Stimulated activated CD8-positive, alpha-beta memory T cell treated with anti-CD3 and anti-CD28 coated beads, Interleukin-12 subunit alpha, Interleukin-12 subunit beta, amount 100 ng/mL, for 1 hour (primary cell): ENCODE data around the gene SPINK14.

Experiments
- DNase-seq: peaks from one replicate; pipeline ENCODE4 v3.0.0-alpha.2; 2020; ENCODE audit warnings: low read depth

SPINK14 gene

GRCh38 chr5:148168246-148168645 is at the start of gene SPINK14:
Gene SPINK14 (plus strand): TSS chr5:148168546. CDS start chr5:148169733, 1,187 bp downstream.
- DNase-seq, result no peak

DNA sequence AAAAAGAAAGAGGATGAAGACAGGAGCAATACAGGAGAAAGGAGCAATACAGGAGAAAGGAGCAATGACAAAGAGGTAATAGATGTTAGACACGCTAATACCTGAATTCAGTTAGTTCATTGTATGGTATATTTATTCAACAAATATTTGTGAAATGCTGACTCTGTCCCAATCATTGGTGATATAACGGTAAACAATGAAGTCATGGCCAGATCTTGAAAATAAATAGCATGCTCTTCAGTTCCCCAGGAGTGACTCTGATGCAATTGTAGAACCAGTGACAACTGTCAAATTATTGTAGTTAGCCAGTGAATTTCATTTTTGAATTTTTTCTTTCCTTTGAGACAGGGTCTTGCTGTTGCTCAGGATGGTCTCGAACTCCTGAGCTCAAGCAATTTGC is 48.0 kb upstream of the SPINK14 start:
- DNase-seq, result no peak

DNA sequence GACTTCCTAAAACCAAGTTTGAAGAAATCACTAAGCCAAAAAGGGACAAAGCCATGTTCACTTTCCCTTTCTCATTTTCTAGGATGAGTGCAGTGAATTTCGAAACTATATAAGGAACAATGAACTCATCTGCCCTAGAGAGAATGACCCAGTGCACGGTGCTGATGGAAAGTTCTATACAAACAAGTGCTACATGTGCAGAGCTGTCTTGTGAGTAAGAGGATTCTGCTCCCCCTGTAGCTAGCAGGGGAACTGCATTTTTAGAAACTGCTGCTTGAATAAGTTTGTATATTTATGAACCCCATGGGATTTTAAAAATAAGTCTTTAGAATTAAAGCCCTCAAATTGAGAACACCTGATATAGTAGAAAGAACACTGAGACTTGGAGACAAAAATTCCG is 42.7 kb upstream of the SPINK14 start:
- DNase-seq, result no peak

- no peak for DNase-seq
Measured at GRCh38 chr5:148135091-148136048, 33.0 kb upstream of the SPINK14 start.

GRCh38 chr5:148140846-148141245 is 27.5 kb upstream of the SPINK14 start:
- no peak for DNase-seq

- DNase-seq, result no peak
Measured at GRCh38 chr5:148141645-148142044, 26.7 kb upstream of the SPINK14 start.

DNA sequence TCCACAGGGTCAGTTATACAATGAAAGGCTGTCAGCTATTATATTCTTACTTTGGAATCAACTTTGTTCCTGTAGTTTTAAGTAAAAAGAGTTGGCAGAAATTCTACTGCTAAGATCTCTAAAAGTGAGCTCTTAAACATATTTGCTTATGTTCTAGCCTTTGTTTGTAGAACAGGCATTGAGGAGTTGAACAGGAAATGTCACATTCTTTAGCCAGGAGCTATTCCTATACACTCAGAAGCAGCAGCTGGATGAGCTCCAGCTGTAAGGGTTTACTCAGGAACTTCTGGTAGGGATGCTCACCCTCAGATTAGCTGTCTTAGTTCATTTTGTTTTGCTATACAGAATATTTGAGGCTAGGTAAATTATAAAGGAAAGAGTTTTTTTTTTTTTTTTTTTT is 22.4 kb upstream of the SPINK14 start:
- DNase-seq, result no peak

- DNase-seq, result no peak
Measured at GRCh38 chr5:148146487-148146886, 21.9 kb upstream of the SPINK14 start.

DNA sequence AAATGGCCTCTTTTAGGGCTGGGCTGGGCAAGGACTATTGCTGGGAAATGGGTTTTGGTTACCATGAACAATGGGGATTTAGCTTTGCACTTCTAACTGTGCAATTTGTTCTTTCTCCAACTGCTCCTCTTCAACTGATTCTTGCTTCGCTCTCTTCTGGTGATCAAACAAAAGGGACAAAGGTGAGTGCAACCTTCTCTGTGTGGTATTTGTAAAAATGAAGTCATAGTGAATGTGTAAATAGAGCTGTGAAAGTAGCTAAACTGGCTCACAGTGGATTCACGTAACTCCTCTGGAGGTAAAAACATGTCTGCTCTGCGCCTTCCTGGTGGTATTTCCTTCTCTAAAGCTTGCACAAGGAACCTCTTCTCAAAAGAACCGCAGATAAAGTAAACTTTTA is 20.9 kb upstream of the SPINK14 start:
- no peak for DNase-seq

- DNase-seq, result no peak
Measured at GRCh38 chr5:148151872-148152271, 16.5 kb upstream of the SPINK14 start.

GRCh38 chr5:148152781-148153180 is 15.6 kb upstream of the SPINK14 start:
- DNase-seq, result no peak

DNA sequence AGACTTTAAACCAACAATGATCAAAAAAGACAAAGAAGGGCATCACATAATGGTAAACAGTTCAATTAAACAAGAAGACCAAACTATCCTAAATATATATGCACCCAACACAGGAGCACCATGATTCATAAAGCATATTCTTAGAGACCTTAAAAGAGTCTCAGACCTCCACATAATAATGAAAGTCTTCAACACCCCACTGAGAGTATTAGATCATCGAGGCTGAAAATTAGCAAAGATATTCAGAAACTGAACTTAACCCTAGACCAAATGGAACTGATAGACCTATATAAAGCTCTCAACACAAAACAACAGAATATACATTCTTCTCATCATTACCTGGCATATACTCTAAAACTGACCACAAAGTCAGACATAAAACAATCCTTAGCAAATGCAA is 11.7 kb upstream of the SPINK14 start:
- no peak for DNase-seq

- no peak for DNase-seq
Measured at GRCh38 chr5:148162038-148162437, 6.3 kb upstream of the SPINK14 start.

DNA sequence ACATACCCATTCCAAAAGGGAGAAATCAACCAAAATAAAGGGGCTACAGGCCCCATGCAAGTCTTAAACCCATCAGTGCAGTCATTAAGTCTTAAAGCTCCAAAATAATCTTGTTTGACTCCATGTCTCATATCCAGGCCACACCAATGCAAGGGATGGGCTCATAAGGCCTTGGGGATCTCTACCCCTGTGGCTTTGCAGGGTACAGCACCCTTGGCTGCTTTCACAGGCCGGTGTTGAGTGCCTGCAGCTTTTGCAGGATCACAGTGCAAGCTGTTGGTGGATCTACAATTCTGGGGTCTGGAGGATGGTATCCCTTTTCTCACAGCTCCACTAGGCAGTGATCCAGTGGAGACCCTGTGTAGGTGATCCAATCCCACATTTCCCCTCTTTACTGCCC is 5.0 kb upstream of the SPINK14 start:
- no peak for DNase-seq

GRCh38 chr5:148166550-148167283 is 1.6 kb upstream of the SPINK14 start:
- DNase-seq, result no peak

GRCh38 chr5:148172377-148172776 is 4.0 kb downstream of the SPINK14 start:
- no peak for DNase-seq

DNA sequence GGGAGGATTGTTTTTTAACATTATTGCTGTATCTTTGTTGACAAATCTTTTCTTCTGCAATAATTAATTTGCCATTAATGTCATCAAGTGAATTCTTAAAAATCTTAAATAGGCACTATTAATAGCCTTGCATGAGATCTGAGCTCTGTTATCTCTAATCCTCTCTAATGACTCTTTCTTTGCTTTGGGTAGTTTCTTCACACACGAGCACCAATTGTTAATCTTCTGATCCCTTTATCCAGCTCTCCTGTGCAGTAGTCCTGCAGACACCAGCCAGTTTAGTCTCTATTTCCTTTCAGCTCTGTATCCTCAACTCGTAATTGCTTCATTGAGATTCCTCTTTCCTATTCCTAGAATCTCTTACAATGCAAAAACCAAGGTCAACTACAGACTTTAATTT is 8.1 kb downstream of the SPINK14 start:
- DNase-seq, result no peak

DNA sequence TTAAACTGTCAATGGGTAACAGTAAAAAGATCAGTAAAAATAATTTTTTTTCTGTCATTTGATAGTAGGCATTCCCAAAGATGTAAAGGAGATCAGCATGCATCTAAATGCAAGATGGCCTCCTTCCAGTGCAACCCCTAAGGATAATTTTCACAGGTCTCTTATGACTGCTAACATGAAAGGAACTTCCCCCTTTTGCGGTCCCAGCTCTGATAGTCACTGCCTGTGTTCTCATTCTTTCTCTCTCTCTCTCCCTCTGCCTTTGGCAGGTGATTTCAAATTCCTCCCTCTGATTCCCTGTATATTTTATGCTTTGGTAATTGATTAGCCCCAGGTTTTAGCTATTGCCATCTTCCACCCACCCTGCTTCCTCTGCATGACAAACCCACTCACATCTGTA is 8.9 kb downstream of the SPINK14 start:
- DNase-seq, result no peak

DNA sequence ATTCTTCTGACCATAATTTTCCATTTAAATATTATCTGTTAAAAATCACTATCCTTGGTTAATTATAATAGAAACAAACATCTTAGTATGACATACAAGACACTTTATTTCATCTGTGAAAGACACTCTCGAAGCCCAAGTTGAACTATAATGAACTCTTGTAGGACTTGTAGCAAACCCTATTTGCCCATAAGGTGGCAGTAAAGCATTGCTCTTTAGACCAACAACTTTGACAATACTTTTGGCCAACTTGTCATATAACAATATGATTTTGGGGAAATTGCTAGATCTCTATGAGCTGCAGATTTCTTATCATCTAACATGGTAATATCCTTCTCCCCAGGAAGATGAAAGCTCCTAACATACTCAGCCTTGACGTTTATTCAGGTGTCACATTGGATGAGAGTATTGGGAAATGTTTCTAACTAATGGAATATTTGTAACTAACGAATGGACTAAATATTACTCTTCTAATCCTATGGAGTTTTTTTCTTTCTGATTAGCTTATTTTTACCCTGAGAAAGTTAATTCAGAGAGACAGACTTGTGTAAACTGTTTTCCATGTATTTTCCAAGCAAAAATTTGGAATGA is 11.0 kb downstream of the SPINK14 start:
- no peak for DNase-seq

DNA sequence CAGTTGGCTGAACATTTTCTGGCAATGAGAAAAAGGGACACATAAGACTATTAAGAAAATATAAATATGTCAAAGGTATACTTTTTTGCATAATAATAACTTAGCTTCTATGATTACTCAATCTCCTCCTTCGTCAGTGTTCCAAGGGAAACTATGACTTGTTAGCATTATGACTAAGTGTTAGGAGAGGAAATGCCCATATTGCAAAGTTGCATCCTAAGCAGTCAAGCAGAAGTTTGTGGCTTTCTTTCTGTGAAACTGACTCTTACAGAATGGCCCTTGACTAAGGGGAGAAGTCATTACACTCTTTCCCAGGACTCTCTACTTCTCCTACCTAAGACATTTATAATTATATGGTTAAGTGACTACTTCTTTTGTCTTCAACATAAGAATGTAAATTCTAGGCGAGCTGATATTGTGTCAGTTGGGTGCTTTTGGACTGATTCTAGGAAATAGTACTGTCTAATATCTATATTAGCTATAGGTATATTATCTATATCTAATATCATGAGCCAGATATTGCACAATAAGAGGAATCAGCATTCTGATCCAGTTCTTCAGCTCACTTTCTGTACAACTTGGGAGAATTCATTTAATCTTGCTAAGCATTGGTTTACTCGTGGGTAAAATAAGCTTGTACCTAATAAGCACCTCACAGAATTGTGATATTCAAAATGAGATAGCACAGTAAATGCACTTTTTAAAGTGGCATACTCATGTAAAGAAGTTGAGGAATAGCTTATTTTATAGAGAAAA is 18.1 kb downstream of the SPINK14 start:
- no peak for DNase-seq

DNA sequence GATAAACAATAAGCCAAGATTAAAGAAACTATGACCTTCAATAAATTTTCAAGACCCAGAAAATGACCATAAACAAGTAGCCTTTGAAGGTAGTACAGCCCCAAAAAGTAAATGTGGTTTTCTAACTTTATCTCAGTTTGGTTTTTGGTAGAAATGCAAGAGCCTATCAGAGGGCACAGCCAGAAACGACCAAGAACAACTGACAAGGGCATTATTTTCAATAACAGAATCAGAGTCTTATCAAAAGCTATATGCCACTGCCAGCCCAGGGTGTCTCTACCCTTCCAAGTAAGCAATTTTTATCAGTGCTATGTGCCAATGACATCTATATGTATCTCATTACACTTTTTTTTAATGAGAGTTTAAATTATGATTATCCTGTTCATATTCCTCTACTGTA is 22.7 kb downstream of the SPINK14 start:
- no peak for DNase-seq

- DNase-seq, result no peak
Measured at GRCh38 chr5:148193202-148193601, 24.9 kb downstream of the SPINK14 start.
